HL-60/S4 (cell line): ENCODE results near the gene ACTL7B.

Experiments used
- in situ Hi-C: fragments of 300-500 bp; cut with MboI; formaldehyde crosslinking; loops from 2 replicates; pipeline ENCODE4 v1.14.3; 2022; ENCODE audit warnings: low sequenced_read_pairs

The ACTL7B gene

GRCh38 chr9:108809269-108809668 is 46.5 kb downstream of the ACTL7B start:
- in situ Hi-C loops: no loop called here
